HG03354 (cell line): Measurements from ENCODE around the gene MORN1.
A peak's percentile ranks its signal among the peaks of the same experiment; 100 is the strongest.

Experiments used
- ATAC-seq: cut with Tn5 transposase; IDR thresholded peaks from one replicate; pipeline ENCODE4 v1.9.1; 2021; ENCODE audit warnings: mild to moderate bottlenecking; ENCODE audit not compliant: unreplicated experiment, poor library complexity, severe bottlenecking

Gene MORN1

DNA sequence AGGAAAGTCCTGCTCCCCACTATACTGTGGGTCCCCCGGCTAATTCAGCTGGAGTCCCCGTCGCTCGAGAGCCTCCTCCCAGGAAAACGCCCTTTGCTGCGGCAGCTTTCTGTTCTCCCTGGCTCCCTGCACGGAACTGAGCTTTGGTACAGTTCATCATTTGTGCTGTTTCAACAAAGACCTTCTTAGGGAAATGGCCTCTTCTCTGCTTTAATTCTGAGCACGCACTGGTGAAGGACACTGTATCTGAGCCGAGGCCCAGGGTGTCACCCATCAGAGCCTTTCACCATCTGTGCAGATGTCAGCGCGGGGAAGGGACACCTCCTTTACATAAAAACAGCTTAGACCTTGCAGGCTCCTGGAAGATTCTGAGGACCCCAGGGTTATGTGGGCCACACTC, 34.5 kb upstream of the MORN1 start:
- no peak for ATAC-seq

DNA sequence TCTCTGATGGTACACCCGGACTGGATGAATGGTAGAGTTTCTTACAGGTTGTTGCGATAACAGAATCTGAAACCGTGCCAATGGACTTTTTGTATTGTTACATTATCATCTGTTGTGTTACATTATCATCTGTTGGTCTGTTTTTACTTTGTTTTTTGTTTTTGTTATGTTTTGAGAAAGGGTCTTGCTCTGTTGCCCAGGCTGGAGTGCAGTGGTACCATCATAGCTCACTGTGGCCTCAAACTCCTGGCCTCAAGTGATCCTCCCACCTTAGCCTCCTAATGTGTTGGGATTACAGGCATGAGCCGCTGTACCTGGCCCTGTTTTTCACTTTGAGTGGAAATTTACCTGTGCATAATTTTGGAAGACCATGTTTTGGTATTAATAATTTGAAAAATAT, 31.2 kb upstream of the MORN1 start:
- ATAC-seq, result no peak

DNA sequence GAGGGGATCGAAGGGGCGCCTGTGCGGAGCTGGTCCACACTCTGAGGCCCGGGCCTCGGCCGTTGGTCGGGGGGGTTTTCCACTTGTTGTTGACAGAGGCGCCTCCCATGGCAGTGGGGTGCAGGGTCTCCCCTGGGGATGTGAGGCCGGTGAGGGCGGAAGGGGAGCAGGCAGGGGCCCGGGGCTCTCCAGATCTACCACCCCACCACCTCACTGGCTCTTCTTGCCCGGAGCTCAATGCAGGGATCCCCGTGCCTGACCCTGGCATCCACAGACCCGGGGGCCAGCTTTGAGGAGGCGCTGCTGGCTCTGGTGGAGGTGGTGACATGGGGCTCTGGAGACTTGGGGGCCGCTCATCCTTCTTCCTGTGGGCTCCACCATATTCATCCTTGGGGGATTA, 28.1 kb upstream of the MORN1 start:
- no peak for ATAC-seq

DNA sequence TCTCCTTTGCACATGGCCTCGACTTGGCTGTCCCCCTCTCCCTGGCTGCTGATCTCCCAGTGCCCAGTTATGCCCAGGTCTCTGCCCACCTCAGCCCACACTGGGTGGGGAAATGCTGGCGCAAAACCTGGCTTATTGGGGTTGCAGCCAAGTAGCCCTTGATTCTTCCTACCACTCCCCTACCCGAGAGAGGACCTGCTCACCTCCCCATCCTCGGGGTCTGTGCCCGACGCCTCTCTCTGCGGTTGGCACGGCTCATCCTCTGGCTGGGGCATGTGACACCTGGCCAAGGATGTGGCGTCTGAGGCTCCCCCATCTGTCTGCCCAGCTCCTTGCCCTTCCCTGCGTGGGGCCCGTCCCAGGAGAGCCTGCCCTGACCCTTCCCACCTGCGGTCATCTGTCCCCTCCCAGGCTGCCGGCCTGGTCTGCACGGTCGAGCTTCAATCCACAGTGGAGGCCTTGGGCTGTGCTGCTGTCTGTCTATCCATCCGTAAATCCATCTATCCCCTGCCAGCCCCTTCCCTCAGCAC, 27.5 kb upstream of the MORN1 start:
- ATAC-seq, result no peak

DNA sequence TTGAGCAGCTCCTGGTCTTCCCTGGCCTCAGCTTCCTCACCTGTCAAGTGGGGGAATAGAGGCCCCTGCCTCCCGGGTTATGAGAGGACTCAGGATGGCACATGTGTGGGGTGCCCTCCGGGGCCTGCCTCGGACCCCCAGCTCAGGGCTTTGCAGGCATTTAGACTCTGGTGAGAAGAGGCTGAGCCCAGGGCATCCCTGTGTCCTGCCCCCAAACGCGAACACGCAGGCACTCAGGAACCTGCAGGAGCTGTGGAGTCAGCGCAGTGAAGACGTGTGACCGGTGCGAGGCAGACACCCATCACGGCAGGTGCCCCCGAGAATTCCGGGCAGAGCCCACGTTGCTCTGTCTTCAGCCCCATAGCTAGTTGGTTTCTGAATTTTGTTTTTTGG, 26.5 kb upstream of the MORN1 start:
- no peak for ATAC-seq

DNA sequence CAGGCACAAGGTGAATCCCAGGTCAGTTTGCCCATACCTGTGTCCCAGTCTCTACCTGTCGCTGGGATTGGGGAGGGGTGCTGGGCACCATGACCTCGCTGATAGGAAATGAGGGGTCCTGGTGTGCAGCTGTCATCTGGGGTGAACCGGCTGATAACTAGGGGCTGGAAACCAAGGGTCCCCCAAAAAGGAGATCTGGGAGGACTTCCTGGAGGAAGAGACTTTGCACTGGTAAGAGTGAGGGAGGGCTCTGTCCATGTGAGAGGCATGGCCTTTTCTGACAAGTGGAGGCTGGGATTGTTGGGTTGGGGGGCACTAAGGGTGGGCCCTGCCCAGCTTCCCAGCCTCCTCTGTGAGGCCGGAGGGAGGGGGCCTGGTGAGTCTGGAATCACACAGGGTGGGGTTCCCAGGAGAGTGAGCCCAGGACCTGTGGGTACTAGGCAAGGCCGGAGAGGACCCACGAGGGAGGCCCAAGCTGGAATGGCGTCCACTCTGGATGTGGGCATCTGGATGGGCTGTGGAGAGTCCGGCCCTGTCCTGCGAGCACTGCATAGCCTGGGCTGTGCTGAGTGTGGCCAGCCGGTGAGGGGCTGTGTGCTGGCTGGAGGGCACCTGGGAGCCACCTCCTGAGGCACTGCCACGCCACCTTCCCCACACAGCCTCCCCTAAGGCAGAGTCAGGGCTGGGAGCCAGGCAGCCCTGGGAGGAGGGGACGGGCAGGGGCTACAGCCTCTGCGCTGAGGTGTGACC, 25.9 kb upstream of the MORN1 start:
- no peak for ATAC-seq

DNA sequence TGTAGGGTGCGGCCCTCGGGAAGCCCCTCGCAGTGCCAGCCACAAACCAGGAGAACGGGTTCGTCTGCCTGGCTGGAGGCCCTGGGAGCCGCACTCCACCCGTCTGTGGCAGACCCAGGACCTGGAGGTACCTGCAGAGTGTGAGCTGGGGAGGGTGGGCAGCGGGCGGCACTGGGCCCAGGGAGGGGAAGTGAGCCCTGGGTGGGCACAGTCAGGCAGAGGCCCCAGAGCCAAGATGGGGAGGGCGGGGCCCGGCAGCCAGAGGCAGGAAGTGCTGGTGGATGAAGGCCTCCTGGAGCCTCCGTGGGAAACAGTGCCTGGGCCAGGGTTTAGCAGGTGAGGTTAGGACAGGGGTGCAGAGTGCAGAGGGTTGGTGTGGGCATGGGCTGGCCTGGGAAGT, 25.0 kb upstream of the MORN1 start:
- no peak for ATAC-seq

DNA sequence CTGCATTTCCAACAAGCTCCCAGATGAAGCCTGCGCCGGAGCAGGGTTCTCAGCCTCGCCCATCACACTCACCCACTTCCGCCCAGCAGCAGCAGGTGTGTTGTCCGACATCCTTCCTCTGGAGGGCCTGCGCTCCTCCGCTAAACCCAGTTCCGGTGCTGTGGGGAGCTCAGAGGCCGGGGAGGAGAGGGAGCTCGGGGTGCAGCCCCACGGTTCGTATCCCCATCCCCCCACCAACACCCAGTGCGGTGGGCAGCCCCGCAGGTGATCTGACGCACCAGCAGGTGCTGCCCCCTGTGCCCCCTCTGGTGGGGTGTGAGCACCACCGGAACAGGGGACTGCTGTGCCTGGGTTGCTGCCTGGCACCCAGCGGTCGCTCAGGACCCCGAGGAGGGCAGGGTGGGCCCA, 24.5 kb upstream of the MORN1 start:
- no peak for ATAC-seq

DNA sequence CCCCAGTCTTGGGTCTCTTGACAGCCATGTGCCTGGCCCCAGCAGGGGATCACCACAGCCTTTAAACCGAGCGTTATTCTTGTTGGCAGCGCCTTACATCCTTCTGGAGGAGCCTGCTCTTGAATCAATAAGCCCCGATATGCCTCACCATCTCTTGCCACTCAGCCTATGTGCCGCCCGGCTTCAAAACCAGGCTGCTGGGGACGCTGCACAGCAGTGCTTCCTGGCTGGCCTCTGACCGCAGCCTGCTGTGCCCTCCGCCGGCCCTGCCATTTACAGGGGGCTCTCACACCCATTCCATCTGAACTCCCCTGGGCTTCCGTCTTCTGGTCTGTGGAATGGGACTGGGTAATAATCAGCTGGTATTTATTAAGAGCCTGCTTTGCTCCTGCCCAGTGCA, 24.0 kb upstream of the MORN1 start:
- ATAC-seq, result no peak

DNA sequence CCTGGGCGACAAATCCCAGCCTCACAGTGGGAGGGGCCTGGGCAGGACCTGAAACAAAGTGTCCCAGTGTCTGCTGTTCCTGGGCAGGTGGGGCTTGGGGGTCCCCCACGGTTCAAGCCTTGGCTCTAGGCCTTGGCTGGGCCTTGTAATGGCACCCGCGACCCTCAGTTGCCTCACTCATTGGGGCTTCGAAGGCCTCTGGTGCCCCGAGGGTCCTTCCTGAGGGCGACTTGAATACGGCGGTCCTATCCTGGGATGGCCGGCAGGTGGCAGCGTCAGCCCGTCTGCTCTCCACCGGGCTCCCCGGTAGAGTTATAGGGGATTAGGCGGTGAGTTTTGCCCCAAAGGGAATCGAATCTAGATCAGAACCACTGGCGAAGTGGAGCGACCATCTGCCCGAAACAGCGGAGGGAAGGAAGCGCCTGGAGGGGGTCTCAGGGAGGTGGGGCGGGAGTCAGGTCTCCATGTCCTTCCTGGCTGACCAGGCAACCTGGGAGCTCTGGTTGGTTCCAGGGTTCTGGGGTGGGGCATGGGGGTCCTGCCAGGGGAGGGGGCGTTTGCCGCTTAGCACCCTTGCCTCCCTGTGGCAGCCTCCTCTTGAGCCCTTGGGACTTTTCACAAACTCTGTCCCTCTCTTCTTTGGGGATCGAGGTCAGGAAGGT, 23.1 kb upstream of the MORN1 start:
- ATAC-seq, result peak; percentile 23

DNA sequence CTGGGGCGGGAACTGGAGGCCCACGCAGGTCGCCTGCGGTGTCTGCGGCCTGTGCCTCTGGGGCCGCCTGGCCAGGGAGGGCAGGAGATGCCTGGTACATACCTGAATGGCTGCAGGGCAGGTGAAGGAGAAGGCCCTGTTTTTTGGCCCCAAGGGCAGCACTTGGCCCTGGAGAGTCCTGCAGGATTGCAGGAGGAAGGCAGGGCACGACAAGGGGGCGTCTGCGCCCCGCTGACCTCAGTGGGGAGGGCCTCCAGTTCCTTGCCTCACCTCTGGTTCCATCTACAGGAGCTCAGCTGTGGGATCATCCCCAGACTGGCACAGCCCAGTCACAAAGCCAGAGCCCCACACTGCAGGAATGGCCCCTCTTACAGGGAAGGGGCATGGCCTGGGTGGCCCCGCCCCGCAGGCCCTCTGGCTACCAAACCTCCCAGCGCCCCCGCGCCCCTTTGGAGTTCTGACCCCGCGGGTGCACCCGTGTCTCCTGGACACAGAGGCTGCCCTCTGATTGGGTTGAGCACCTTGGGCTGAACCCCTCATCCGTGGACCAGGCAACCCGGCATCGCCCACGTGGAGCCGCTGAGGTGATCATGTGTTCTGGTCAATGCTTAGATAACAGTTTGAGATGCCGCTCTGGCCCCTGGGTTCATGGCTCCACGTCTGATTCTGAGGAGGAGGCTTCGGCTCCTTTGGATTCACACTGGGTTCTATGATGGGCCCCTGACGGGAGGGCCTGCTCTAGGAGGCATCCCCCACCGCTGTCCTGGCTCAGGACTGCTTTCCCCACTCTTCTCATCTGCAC, 22.3 kb upstream of the MORN1 start:
- ATAC-seq, result no peak

DNA sequence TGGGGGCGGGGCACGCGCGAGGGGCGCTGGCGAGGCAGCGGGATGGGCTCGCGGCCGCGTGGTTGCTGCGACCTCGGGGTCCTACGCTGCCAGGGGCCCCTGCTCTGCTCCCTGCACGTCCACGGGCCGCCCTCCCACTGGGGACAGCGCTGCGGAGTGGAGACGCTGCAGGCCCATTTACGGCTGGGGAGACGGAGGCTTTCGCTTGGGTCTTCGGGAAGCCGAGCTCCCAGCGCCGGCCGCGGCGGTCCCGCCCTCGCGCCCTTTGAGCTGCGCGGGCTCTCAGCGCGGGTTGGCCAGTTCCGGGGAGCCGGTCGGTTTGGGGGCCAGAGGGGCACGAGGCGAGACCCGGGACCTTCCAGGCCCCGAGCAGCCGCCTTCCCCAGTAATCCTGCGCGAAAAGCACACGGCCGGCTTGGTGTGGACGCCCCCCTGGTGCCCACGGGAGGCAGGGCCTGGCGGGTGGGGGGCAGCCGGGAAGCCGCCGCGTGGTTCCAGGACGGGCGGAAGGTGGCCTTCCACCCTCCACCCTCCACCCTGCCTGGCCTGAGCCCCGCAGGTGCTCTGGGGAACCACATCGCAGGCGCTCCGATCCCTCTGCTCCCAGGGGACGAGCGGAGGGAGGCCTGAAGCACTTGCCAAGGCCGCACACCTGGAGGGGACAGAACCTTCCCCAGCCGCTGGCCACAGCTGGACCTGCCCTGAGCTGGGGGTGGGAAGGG, 21.6 kb upstream of the MORN1 start:
- peak; percentile 26 for ATAC-seq

DNA sequence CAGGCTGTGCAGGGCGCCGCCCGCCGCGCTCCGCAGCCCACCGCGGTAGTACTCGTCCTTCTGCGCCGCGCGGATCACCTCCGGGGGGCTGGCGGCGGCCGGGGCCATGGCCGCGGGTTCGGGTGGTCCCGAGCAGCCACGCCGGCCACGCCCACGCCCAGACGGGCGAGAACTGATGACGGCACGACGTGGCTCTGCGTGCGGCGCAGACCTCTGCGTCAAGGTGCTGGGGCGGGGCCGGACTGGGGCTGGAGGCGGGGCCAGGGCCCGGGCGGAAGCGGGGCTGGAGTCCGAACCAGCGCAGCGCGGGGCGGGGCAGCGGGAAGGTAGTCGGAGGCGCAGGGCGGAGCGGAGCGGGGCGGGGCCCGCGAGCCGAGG, 21.0 kb upstream of the MORN1 start, which contains the start of gene PEX10:
PEX10 (minus strand) TSS at position 170 of the 378 bp plus-strand sequence; CDS start at position 108, 62 bp downstream.
- ATAC-seq, result peak; percentile 82

DNA sequence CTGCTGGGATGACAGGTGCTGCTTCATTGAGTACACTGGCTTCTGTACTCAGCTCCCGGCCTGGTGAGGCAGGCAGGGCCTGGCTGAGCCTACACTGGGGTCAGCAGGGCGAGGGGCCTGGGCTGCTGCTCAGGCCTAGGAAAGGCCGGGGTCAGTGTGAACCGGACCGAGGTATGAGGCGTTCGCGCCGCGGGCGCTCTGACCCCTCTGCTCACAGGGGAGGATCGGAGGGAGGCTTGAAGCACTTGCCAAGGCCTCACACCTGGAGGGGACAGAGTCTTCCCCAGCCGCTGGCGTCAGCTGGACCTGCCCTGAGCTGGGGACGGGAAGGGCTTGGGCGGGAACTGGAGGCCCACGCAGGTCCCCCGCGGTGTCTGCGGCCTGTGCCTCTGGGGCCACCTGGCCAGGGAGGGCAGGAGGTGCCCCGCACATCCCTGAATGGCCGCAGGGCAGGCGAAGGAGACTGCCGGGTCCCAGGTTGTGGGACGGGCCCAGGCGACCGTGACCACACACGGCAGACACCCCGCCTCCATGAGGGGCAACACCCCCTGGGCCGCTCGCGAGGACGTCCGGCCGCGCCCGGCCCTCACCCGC, 20.5 kb upstream of the MORN1 start:
- ATAC-seq, result peak; percentile 30

DNA sequence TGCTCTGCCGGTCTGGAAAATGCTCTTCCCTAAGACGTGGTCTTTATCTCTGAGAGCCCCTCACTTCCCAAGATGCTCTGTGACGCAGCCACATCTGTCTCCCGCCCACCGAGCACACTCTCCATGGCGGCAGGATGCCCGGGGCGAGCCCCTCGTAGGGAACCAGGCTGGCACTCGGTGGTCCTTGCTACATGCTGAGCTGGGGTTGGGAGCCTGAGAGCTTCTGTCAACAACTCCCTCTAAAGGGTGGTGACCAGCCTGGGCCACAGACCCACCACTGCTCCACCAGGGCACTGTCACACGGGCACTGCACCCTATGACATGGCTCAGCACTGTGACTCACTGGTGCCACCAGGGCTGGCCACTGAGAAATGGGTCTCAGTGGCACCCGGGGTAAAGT, 18.4 kb upstream of the MORN1 start:
- no peak for ATAC-seq

DNA sequence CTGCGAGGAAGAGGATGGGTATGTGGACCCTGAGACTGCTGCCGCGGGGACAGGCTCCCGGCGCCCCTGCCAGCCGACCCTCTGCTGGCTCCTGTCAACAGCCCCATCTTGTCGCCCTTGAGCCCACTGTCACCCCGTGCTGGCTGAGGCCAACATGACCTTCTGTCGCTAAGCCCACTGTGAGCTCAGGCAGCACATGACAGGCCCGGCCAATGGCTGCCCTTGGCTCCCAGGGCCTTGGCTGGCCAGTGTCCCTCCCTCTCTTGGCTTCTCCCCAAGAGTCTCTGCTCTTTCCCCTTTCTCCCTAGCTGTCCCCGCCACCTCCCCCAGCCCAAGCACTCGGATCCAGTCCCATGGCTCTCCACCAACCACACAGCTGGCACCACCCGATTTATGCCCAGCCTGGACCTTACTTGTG, 17.5 kb upstream of the MORN1 start:
- ATAC-seq, result no peak

DNA sequence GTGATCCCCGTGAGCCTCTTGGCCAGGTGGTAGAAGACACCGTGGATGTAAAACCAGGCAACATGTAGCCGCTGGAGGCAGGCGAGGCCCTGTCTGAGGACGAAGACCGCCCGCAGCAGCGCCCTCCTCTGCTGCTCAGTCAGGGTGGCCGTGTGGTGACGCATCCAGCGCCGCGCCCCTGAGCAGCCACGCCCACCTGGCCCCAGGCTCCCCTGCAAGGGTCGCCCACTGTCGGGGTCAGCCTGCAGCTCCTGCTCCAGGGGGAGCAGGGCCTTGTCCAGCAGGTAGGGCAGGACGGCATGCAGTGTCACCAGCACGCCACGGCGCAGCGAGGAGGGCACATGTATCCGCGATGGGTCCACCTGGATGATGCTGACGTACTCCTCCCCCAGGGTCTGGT, 17.1 kb upstream of the MORN1 start:
- ATAC-seq, result no peak

DNA sequence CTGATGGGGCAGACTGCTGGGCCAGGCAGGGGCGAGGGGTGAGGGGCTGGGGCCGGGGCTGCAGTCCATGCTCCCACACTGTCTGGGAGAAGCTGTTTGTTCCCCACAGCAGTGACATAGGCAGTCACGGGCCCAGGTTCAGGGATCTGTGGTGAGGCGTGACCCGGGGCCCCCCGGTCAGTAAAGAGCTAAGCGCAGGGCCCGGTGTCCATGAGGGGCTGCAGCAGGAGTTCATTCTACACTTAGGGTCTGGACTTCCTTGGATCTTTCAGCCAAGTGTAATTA, 16.6 kb upstream of the MORN1 start:
- no peak for ATAC-seq

DNA sequence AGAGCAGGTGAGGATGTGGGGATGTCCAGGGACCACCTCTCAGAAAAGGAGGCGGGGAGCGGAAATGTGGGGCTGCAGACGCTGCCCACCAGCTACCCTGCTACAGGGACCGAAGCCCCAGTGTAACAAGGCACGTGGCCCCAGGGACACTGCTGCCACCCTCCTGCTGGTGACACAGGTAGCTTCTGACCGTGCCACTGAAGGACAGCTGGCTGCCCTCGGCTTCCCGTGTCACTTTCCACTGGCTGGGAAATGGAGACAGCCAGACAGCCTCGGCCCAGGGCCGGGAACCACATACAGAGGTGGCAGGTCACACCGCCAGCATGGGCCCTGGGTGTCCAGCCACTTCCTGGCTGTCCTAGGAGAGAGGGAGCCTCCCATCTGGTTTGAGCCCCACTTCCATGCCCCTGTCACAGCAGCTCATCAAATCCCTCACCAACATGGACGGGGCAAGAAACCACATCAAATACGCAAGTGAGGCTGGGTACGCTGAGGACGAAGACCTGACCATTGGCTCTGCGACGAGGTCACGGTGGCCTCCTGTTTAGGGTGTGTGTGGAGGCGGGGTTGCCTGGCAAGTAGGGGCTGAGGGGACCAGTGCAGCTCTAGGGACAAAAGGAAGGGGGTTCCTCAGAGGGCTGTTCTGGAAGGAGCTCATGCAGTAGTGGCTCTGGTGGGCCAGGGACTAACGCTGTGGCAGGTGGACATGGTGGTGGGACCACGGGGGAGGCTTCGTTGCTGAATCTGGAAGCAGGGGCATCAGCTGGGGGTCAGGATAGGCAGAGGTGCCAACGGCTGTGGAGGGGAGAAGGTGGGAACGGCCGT, 16.0 kb upstream of the MORN1 start:
- no peak for ATAC-seq
